ENCODE measurements around the gene TCP1.
"Not testable (repeated sequence)": the region's sequence is repeated elsewhere in the genome, so short reads cannot be mapped to it uniquely, and the experiment has no call there.

The TCP1 gene

DNA sequence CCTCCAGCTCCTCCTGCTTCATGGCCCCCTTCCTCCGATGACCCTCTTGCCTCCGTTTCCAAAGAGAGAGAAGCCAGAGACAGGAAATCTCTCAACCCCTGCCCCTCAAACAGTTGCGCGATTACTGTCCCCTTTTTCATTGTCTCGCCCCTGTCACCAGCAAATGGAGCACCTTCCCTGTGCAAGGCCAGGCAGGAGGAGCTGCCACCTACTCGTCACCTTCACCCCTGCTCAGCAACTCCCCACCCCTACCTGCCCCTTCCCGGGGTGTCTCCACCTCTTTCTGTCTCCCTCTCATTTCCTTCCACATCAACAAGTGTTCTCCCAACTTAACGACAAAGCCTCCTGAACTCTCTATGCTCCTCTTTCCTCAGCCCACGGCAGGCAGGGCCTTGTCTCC, 24.4 kb upstream of the TCP1 start:
- H3K36me3 ChIP-seq (ENCODE audit: control insufficient read depth, low read depth, low read length) = no peaks in the 10 kb centered on the region
- peaks cover 9% of the 10 kb centered on the region for H3K4me1 ChIP-seq (ENCODE audit: control insufficient read depth, low read depth, low read length)
- H3K27me3 ChIP-seq (ENCODE audit: control insufficient read depth, insufficient read depth, low read length) = no peaks in the 10 kb centered on the region
- no peak overlapping the region for H3K9ac ChIP-seq (ENCODE audit: low read length)
- H3K4me3 ChIP-seq (ENCODE audit: low read length) = no peak overlapping the region
- no peaks in the 10 kb centered on the region for H3K9me3 ChIP-seq (ENCODE audit: control insufficient read depth, low read depth, low read length)
- H3K27ac ChIP-seq (ENCODE audit: low read length) = no peak overlapping the region

DNA sequence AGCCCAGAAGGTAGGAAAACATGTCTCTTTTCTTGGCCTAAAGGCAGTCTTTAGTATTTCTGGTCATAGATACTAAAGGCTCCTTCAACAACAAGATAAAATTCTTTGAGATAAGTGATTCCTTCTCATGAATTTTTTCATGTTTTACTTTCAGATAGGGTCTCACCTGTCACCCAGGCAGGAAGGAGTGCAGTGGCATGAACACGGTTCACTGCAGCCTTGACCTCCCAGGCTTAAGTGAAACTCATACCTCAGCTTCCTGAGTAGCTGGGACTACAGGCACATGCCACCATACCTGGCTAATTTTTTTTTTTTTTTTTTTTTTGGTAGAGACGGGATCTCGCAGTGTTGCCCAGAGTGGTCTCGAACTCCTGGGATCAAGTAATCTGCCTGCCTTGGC, 19.7 kb upstream of the TCP1 start:
- Histone ChIP-seq H3K4me1 (ENCODE audit: control insufficient read depth, low read depth, low read length) (peaks cover 9% of the 10 kb centered on the region), H3K4me3 (ENCODE audit: low read length) (no peak overlapping the region), H3K27me3 (ENCODE audit: control insufficient read depth, insufficient read depth, low read length) (no peaks in the 10 kb centered on the region), H3K9me3 (ENCODE audit: control insufficient read depth, low read depth, low read length) (no peaks in the 10 kb centered on the region), H3K9ac (ENCODE audit: low read length) (no peak overlapping the region), H3K27ac (ENCODE audit: low read length) (no peak overlapping the region), H3K36me3 (ENCODE audit: control insufficient read depth, low read depth, low read length) (no peaks in the 10 kb centered on the region)

DNA sequence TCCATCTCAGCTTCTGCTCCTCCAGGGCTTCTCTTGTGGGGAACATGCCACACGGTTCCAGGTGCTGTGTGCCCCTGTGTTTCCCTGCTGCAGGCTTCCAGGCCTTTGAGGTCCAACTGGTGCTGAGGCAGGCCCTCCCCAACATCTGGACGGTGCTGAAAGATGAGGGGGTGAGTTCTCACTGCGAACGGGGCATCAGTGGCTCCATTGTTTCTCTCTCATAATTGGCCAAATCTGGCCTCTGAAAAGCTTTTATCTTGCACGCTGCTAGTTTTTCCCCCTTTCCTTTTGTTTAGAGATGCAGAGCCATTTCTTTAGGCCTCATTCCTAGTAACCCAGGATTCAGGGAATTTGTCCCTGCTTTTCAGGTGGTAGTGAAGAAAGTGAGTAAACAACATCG, 19.2 kb upstream of the TCP1 start:
- H3K4me3 ChIP-seq (ENCODE audit: low read length) = no peak overlapping the region
- no peak overlapping the region for H3K27ac ChIP-seq (ENCODE audit: low read length)
- H3K9ac ChIP-seq (ENCODE audit: low read length) = no peak overlapping the region
- H3K4me1 ChIP-seq (ENCODE audit: control insufficient read depth, low read depth, low read length) = peaks cover 9% of the 10 kb centered on the region
- H3K9me3 ChIP-seq (ENCODE audit: control insufficient read depth, low read depth, low read length) = no peaks in the 10 kb centered on the region
- H3K36me3 ChIP-seq (ENCODE audit: control insufficient read depth, low read depth, low read length) = no peaks in the 10 kb centered on the region
- H3K27me3 ChIP-seq (ENCODE audit: control insufficient read depth, insufficient read depth, low read length) = no peaks in the 10 kb centered on the region

DNA sequence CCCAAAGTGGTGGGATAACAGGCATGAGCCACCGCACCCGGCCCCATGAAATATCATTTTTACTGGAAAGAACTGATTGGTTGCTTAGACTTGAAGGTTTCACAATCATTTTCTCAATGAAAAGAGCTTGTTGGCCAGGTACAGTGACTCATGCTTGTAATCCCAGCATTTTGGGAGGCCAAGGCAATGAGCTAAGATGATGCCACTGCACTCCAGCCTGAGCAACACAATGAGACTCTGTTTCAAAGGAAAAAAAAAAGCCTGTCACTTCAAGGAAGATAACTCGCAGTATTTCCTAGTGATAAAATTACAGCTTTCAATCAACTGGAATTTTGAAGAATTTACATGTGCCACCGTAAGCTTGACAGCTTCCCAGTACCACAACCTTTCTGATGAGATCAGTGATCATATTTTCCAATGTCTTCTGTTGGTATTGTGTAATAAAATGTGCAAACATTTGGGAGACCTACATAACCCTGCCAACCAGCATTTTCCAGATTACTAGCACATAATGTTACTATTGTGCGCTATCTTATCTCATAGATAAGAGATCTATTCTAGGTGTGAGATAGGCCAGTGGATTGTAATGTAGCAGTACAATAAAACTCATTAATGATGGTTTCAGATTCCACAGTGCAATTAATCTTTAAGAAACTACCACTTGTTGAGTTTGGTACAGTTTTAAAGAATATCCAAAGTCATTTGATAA, 17.9 kb upstream of the TCP1 start:
- Histone ChIP-seq H3K27me3 (ENCODE audit: control insufficient read depth, insufficient read depth, low read length) (no peaks in the 10 kb centered on the region), H3K36me3 (ENCODE audit: control insufficient read depth, low read depth, low read length) (no peaks in the 10 kb centered on the region), H3K27ac (ENCODE audit: low read length) (no peak overlapping the region), H3K4me1 (ENCODE audit: control insufficient read depth, low read depth, low read length) (peaks cover 1% of the 10 kb centered on the region), H3K9ac (ENCODE audit: low read length) (no peak overlapping the region), H3K9me3 (ENCODE audit: control insufficient read depth, low read depth, low read length) (no peaks in the 10 kb centered on the region), H3K4me3 (ENCODE audit: low read length) (no peak overlapping the region)

DNA sequence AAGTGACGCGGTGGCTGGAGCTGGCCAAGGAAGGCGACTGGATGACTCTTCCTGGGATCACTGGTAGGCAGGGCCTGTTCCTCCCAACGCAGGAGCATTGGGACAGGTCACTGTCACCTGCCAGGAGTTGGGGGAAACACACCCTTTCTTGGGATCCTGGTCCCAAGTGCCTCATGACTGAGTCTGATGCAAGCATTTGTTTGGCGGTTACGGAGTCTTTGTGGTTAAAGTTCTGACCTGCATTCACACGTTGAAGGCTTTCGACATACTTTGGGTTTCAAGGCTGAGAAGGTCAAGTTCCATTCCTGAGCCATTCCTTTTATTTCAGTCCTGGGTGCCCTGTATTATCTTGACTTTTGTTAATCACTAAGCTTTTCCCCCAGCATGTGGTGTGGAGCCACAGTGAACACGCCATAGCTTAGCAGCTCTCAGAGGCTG, 16.6 kb upstream of the TCP1 start:
- no peaks in the 10 kb centered on the region for H3K4me1 ChIP-seq (ENCODE audit: control insufficient read depth, low read depth, low read length)

DNA sequence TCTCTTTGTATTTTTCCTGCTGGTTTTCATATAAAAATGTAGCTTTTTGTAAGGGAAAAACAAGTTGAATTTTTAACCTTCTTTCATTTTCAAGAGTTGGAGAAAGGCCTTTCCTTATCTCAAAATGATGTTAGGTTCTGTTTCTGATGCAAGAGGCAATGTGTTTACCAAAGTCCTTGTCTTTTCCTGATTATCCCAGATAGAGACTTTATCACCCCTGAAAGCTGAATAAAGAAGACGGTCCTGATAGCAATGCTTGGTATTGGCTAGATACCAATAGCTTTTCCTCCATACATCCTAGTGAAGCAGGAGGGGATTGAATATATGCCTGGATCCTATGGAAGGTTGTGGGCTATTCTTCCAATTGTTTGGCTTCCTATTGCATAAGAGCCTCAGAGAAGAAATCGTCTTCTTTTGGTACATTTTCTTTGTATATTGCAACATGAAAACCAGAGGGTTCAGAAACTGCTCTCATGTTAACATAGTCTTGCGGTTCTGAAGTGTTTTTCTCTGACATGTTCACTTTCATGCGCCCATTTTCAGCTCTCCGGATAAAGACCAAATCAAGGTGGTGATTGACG, 16.1 kb upstream of the TCP1 start:
- no peak overlapping the region for H3K4me3 ChIP-seq (ENCODE audit: low read length)
- H3K9me3 ChIP-seq (ENCODE audit: control insufficient read depth, low read depth, low read length) = no peaks in the 10 kb centered on the region
- H3K27ac ChIP-seq (ENCODE audit: low read length) = no peak overlapping the region
- no peaks in the 10 kb centered on the region for H3K27me3 ChIP-seq (ENCODE audit: control insufficient read depth, insufficient read depth, low read length)
- no peaks in the 10 kb centered on the region for H3K36me3 ChIP-seq (ENCODE audit: control insufficient read depth, low read depth, low read length)
- H3K9ac ChIP-seq (ENCODE audit: low read length) = no peak overlapping the region
- H3K4me1 ChIP-seq (ENCODE audit: control insufficient read depth, low read depth, low read length) = no peaks in the 10 kb centered on the region

More for the DNA sequence above, 16.6 kb upstream of the TCP1 start:
- Histone ChIP-seq H3K36me3 (ENCODE audit: control insufficient read depth, low read depth, low read length) (no peaks in the 10 kb centered on the region), H3K9me3 (ENCODE audit: control insufficient read depth, low read depth, low read length) (no peaks in the 10 kb centered on the region), H3K27ac (ENCODE audit: low read length) (no peak overlapping the region), H3K9ac (ENCODE audit: low read length) (no peak overlapping the region), H3K4me3 (ENCODE audit: low read length) (no peak overlapping the region), H3K27me3 (ENCODE audit: control insufficient read depth, insufficient read depth, low read length) (no peaks in the 10 kb centered on the region)

DNA sequence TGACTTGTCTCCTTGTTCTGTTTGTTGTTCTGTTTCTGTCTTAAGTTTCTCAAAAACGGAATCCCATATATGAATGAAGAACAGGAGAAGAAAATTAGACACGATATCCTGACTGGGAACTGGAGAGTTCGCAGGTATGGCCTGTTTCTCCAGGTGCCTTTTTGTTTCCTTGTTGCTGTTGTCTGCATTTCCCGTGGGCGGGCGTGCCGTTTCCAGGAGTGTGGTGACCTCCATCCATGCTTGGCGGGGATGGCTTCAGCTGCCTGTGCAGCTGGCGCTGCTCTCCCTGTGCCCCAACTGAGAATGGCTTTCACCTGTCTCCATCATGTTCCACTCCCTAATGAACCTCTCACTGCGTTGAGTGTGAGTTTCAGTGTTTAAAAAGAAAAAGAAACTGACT, 15.1 kb upstream of the TCP1 start:
- Histone ChIP-seq H3K36me3 (ENCODE audit: control insufficient read depth, low read depth, low read length) (no peaks in the 10 kb centered on the region), H3K9ac (ENCODE audit: low read length) (no peak overlapping the region), H3K4me1 (ENCODE audit: control insufficient read depth, low read depth, low read length) (no peaks in the 10 kb centered on the region), H3K27ac (ENCODE audit: low read length) (no peak overlapping the region), H3K9me3 (ENCODE audit: control insufficient read depth, low read depth, low read length) (no peaks in the 10 kb centered on the region), H3K27me3 (ENCODE audit: control insufficient read depth, insufficient read depth, low read length) (no peaks in the 10 kb centered on the region), H3K4me3 (ENCODE audit: low read length) (no peak overlapping the region)

DNA sequence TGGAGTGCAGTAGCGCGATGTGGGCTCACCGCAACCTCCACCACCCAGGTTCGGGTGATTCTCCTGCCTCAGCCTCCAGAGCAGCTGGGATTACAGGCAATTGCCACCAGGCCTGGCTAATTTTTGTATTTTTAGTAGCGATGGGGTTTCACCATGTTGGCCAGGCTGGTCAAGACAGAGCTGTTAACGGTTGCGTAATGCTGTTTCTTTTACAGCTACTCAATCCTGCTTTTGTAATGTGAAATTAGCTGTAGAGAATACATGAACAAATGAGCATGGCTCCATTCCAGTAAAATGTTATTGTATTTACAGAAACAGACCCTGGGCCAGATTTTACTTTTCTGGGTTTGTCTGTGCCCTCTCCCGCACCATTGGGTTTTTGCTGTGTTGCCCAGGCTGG, 12.5 kb upstream of the TCP1 start:
- Histone ChIP-seq H3K9me3 (ENCODE audit: control insufficient read depth, low read depth, low read length) (no peaks in the 10 kb centered on the region), H3K27ac (ENCODE audit: low read length) (no peak overlapping the region), H3K27me3 (ENCODE audit: control insufficient read depth, insufficient read depth, low read length) (no peaks in the 10 kb centered on the region), H3K36me3 (ENCODE audit: control insufficient read depth, low read depth, low read length) (peaks cover 18% of the 10 kb centered on the region), H3K9ac (ENCODE audit: low read length) (no peak overlapping the region), H3K4me1 (ENCODE audit: control insufficient read depth, low read depth, low read length) (no peaks in the 10 kb centered on the region), H3K4me3 (ENCODE audit: low read length) (no peak overlapping the region)

DNA sequence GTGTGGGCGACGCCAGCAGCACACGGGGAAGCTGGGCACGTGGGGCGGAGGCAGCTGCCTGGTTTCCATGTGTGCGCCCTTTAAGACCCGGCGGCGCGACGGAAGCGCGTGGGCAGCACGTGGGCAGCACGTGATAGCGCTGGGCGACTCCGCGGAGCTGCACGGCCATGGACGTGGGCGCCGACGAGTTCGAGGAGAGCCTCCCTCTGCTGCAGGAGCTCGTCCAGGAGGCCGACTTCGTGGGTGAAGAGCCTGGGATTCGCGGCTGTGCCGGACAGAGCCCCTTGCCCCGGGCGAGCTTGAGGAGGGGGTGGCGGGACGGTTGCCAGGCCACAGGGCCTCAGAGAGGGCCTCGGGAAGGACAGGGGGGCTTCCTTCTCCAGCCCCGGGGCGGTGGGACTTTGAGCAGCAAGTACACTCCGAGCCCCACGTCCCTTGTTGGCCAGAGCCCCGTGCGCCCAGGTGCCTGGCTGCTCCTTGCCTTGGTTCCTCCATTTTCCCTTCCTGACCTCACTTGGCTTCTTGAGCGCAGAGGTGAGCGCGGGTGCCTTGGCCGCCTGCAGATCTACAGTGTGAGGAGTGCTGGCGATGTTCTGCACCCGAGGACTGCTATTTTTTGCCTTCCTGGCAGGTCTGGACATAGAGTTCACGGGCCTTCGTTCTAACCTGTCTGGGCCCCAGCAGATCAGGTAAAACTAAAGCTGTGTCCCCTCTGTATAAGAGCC, 10.9 kb upstream of the TCP1 start, which contains the start of gene PNLDC1:
PNLDC1 (plus strand) TSS at position 136 of the 725 bp plus-strand sequence; CDS start at position 168, 32 bp downstream.
- H3K9ac ChIP-seq (ENCODE audit: low read length) = no peak within 1 kb of the TSS
- H3K4me3 ChIP-seq (ENCODE audit: low read length) = no peak within 1 kb of the TSS
- peaks cover 27% of the 10 kb centered on the region for H3K36me3 ChIP-seq (ENCODE audit: control insufficient read depth, low read depth, low read length)
- H3K27me3 ChIP-seq (ENCODE audit: control insufficient read depth, insufficient read depth, low read length) = no peaks in the 10 kb centered on the region
- no peaks in the 10 kb centered on the region for H3K9me3 ChIP-seq (ENCODE audit: control insufficient read depth, low read depth, low read length)
- H3K4me1 ChIP-seq (ENCODE audit: control insufficient read depth, low read depth, low read length) = no peaks in the 10 kb centered on the region
- no peak within 1 kb of the TSS for H3K27ac ChIP-seq (ENCODE audit: low read length)

DNA sequence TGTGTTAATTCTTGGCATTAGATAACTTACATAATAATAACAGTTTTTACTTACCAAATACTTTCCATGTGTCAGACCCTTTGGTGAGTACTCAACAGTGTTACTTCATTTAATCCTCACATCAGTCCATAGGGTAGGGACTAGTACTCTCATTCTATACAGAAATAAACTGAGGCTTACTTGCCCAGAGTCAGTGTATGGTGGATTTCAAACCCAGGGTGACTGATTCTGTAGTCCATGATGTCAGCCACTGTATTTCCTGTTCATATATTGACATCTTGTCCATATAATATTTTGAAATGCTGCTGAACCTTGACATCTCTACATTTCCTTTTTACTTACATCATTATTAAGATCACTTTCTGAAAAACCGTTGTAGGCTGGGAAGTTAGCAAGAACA, 8.2 kb upstream of the TCP1 start:
- Histone ChIP-seq H3K4me1 (ENCODE audit: control insufficient read depth, low read depth, low read length) (no peaks in the 10 kb centered on the region), H3K4me3 (ENCODE audit: low read length) (no peak overlapping the region), H3K9me3 (ENCODE audit: control insufficient read depth, low read depth, low read length) (no peaks in the 10 kb centered on the region), H3K27me3 (ENCODE audit: control insufficient read depth, insufficient read depth, low read length) (no peaks in the 10 kb centered on the region), H3K27ac (ENCODE audit: low read length) (no peak overlapping the region), H3K36me3 (ENCODE audit: control insufficient read depth, low read depth, low read length) (peaks cover 42% of the 10 kb centered on the region), H3K9ac (ENCODE audit: low read length) (no peak overlapping the region)

DNA sequence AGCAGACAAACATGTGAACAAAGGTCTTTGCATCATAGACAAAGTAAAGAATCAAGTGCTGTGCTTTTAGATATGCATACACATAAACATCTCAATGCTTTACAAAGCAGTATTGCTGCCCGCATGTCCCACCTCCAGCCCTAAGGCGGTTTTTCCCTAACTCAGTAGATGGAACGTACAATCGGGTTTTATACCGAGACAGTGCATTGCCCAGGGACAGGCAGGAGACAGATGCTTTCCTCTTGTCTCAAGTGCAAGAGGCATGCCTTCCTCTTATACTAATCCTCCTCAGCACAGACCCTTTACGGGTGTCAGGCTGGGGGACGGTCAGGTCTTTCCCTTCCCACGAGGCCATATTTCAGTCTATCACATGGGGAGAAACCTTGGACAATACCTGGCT, 5.6 kb upstream of the TCP1 start:
- H3K9ac ChIP-seq (ENCODE audit: low read length); H3K27ac ChIP-seq (ENCODE audit: low read length); H3K27me3 ChIP-seq (ENCODE audit: control insufficient read depth, insufficient read depth, low read length); H3K4me3 ChIP-seq (ENCODE audit: low read length); H3K4me1 ChIP-seq (ENCODE audit: control insufficient read depth, low read depth, low read length); H3K9me3 ChIP-seq (ENCODE audit: control insufficient read depth, low read depth, low read length): not testable (repeated sequence)
- H3K36me3 ChIP-seq (ENCODE audit: control insufficient read depth, low read depth, low read length) = peaks cover 50% of the 10 kb centered on the region

Measured in iPS-18a (cell line).